Measurements from ENCODE around the gene TMEM271.

TMEM271 gene

GRCh38 chr4:581181-581580 lies 5.1 kb upstream of the TMEM271 start:
- DNase-seq (ENCODE audit: low spot score) (no peak), FAIRE-seq (no peak)

DNA sequence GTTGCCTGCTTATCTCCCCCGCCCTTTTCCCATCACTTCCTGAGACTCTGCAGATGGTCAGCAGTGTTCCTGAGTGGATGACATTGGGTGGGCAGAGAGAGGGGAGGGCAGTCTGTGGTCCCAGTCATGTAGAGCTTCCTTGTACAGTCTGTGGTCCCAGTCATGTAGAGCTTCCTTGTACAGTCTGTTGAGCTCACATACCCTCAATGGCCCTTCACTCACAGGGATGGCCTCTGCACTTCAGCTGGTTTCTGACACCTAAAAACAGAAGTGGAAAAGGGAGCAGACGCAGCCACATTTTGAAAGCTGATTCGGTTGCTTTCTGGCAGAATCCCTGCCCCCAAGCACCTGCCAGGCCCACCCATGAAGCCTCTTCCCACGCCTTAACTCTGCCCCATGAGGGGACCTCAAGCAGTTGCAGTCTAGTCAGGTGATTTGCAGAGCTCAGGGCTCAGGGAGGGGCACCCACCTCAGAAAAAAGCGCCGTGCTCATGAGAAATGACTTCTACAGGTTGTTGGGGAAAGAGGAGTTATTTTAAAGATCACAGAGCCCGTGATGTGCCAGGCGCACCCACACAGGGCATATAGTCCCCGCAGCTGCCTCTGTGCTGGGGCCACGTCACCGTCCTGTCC lies 3.6 kb upstream of the TMEM271 start:
- no peak for DNase-seq (ENCODE audit: low spot score)
- no peak for FAIRE-seq

DNA sequence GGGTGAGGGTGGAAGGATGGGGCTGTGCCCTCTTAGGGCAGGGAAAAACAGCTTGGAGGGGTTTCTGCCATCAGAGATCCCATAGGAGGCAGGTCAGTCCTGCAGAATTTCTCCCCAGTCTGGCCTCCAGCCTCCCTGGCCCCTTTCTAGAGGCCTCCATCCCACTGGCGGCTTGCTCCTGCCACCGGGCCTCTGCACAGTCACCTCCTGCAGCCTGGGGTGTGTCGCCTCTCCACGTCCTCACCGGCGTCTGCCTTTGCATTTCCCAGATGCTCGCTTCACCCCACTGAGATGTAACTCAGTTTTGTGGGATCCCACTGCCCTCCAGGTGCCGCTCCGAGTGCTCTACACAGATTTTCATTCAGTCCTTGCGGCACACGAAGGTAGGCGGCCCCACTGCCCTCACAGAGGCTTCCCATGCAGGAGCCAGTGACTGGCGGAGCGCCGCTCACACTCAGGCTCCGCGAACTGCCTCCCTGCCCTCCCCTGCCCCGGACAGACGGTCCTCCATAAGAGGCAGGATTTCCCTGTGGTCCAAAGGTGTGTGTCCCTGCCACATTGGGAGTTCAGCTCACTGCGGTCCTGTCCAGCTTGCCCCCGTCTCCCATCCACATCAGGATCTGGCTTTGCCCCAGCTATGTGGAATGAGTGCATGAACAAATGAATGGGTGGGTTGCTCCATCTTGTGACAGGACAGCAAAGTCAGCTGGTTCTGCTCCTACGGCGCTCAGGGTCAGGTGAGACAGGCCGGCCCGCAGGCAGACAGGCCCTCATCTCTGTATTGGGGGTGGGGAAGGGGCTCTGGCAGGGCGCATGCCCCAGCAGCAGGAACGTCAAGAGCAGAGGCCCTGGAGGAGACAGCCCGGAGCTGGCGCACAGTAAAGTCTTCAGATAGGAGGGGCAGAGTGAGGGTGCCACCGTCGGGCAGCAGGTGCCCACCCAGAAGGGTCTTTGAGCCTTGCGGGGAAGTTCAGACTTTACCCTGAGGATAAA lies 2.7 kb upstream of the TMEM271 start:
- DNase-seq (ENCODE audit: low spot score): no peak

GRCh38 chr4:577499-578450 lies 1.7 kb upstream of the TMEM271 start:
- no peak for DNase-seq (ENCODE audit: low spot score)
- no peak for FAIRE-seq

More for the DNA sequence above, 2.7 kb upstream of the TMEM271 start:
- FAIRE-seq: no peak

DNA sequence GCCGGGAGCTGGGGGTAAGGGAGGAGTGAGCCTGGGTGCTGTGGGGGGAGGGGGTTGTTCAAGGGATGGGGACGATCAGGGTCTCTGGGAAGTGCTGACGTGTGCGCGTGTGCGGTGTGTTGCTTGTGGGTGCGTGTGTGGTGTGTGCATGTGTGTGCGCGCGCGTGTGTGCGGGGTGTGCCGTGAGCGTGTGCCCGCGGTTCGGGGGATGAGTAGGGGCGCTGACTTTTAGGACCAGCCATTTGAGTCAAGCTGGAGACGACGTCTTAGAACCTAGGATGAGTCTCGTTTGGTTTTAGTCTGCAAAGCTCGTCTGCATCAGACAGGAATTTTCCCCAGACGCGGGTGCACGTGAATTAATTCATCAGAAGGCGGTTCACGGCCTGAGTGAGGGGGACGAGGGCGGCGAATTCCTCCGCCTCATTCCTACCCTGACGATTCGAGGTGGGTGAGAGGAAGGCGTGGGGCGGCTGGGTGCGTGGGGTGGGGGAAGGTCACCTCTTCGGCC lies 950 bp upstream of the TMEM271 start:
- DNase-seq (ENCODE audit: low spot score) (no peak), FAIRE-seq (no peak)

GRCh38 chr4:575281-576141 lies 584 bp downstream of the TMEM271 start:
- FAIRE-seq (no peak), DNase-seq (ENCODE audit: low spot score) (peak; percentile 41)

DNA sequence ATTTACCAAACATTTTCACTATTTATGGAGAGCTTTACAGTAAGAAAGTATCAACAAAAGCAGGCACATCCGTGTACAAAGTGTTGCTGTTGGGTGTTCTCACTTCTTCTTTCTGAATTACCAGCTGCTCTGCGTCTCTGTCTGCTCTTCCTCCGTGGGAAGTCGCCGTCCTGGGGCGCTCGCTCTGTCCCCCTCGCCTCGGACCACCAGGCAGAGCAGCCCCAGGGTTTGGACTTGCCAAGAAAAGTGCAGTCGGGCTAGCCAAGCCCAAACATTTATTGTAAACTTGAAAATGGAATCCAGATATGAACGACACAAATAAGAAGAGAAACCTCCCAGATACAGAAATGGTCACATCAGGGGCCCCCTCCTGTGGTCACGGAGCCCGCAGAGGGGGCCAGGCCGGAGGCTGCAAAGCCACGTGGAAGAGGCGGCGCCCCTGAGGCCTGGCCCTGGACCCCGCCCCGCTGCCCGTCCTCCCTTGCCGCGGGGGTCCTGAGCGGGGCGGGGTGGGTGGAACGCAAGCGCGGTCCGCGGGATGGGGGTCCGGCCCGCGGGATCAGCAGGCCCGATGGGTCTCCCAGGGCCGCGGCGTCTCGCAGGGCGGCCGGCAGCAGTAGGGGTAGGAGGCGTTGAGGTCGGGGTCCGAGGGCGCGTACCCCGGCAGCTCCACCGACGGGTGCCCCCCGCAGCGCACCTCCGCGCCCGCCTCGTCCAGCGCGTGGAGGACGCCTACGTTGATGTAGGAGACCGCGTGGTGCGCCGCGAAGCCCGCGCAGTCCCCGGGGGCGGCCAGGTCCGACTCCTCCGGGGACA lies 1.5 kb downstream of the TMEM271 start:
- FAIRE-seq: no peak
- no peak for DNase-seq (ENCODE audit: low spot score)

DNA sequence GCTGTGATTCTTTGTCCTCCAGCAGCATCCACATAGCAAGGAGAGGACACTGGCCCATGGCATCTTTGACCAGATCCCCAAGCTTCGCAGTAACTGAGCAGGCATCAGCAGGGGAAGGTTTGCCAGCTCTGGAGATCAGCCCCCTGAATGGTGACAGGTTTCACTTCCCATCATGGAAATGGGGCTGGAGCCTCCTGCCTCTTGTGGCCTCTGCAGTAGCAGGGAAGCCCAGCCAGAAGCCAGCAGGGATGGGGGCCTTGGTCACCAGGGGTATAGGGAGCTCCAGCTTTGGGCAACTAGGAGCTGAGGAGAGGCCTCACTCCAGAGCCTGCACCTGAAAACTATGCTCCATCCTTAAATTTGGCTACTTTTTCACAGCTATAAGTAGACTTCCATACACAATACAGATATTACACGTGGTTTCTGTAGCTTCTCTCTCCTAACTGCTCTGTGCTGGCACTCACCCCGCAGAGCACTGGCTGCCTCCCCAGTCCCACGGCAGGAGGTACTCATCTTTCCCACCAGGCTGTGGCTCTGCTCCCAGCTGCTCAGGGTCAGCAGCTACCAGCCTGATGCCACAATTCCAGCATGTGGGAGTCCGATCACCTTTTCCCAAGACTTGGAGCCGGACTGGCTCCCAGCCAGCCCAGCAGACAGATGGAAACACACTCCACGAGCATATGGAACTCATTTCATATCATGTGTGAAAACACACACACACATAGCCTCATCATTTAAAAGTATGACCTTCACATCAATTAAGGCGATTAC lies 2.8 kb downstream of the TMEM271 start:
- DNase-seq (ENCODE audit: low spot score) (no peak), FAIRE-seq (no peak)

GRCh38 chr4:572594-572993 lies 3.5 kb downstream of the TMEM271 start:
- FAIRE-seq (no peak), DNase-seq (ENCODE audit: low spot score) (no peak)

DNA sequence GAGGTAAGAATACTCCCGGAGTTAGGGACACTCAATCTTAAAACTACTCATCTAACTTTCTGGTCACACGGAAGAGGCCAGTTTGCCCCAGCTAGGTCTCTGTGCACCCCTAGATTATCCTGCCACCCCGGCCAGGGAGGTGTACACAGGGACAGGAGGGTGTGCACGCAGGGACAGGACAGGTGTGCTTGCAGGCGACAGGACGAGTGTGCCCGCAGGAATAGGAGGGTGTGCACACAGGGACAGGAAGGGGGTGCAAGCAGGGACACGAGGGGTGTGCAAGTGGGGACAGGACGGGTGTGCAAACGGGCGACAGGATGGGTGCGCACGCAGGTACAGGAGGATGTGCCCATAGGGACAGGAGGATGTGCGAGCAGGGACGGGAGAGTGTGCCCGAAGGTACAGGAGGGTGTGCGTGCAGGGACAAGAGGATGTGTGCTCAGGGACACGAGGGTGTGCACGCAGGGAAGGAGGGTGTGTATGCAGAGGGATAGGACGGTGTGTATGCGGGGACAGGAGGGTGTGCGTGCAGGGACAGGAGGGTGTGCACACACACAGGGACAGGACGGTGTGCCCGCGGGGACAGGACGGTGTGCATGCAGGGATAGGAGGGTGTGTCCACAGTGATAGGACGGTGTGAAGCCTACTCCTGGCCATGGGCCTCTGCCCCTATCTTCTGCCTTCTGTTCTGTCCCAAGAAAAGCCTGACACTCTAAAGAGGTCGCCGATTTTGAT lies 4.1 kb downstream of the TMEM271 start:
- DNase-seq (ENCODE audit: low spot score) (no peak), FAIRE-seq (no peak)

- no peak for FAIRE-seq
- no peak for DNase-seq (ENCODE audit: low spot score)
Measured at GRCh38 chr4:570754-571153, 5.3 kb downstream of the TMEM271 start.

DNA sequence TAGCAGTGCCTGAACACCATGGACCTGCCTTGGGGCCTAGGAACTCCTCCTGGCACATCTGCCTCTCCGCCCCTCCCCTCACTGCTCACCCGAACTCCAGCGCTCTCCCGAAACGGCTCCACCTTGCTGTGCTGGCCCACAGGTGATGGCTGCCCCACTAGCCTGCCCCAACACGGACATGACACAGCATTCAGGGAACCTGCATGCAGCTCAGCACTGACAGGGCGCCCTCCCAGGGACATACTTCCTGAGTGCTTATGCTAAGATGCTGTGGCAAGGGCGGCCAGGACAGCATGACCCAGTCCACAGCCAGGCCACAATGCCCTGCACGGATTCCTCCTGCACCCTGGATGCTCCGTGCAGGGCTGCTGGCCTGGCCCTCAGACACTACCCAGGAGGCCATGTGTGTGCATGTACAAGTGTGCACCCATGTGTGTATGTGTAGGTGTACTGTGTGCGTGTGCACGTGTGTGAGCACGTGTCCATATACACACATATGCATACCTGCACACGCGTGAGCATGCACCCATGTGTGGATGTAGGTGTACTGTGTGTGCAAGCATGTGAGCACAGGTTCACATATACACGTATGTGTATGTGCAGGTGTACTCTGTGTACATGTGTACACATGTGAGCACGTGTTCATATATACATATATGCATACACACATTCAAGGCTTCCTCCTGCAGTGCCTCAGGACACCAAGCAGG lies 6.0 kb downstream of the TMEM271 start:
- no peak for DNase-seq (ENCODE audit: low spot score)
- FAIRE-seq: peak; percentile 62

GRCh38 chr4:568962-569361 lies 7.1 kb downstream of the TMEM271 start:
- FAIRE-seq: no peak
- no peak for DNase-seq (ENCODE audit: low spot score)

DNA sequence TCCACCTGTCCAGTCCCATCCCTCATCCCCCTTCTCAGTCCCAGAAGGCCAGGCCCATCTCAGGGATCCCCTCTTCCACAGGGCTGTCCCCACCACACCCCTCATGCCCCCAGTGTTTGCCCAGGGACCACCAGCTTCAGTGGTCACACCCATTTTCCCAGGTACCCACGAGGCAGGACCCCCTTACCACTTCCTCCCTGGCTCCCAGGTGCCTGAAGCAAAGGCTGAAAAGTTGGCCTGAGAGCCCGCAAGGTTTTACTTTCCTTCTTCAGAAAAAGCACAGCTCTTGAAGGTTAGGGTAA lies 7.8 kb downstream of the TMEM271 start:
- FAIRE-seq: no peak
- DNase-seq (ENCODE audit: low spot score): no peak

DNA sequence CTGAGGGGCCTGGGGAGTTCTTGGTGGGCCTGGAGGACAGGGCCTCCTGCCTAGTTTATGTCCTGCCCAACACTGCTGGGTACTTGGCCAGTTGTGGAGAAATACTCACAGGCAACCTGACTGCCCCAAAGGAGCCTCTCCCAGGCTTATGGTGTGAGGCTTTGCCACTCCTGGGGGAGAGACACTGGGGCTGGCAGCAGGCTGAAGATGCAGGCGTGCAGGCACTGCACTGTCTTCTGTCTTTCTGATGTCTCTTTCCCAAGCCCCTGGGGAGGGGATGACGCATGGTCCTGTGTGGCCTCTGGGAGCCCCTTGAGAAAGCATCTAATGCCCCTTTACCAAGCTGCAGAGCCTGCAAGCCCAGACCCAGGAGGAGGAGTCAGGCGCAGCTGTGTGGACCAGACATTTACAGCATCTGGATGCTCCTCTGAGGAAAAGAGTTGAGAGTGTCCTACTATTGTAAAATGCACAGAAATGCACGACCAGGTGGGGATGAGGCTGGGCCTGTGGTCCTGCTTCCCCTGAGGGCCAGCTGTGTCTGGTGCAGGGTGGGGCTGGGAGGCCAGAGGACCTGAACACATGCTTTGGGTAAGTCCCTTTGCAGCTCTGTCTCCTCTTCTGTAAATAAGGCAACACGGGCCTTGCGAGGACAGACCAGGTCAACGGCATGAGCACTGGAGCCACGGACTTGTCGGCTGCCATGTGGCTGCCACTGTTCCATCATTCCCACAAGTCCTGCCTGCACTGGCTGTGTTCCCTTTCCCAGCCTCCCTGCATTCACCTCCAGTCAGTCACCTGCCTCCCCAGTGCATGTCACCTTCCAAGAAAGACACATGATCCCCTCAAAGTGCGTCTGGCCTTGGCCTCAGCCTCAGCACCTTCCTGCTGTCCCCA lies 8.4 kb downstream of the TMEM271 start:
- no peak for FAIRE-seq
- no peak for DNase-seq (ENCODE audit: low spot score)

DNA sequence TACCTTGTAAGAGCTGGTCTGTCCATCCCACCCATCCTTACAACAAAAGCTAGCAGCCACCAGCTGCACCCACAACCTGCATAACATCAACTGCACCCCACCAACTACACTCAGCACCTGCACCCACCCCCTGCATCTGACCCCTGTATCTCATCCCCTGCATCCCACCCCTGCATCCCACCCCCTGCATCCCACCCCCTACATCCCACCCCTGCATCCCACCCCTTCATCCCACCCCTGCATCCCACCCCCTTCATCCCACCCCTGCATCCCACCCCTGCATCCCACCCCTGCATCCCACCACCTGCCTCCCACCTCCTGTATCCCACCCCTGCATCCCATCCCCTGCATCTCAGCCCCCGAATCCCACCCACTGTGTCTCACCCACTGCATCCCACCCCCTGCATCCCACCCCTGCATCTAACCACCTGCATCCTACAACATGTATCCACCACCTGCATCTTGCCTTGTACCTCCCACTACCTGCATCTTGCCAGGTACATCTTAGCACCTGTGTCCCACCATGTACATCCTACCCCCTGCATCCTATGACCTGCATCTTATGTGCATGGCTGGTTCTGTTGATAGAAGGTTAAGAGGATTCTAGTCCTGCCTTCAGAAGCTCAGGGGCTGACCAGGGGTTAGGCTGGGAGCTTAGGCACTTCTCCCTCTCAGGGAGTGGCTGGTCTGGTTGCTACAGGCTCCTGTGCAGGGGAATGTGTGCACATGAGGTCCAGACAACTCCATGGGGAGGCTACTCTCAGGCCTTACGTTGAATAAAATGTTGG lies 9.4 kb downstream of the TMEM271 start:
- FAIRE-seq (peak; percentile 83), DNase-seq (ENCODE audit: low spot score) (no peak)

Measured in urothelium cell line (cell line).